DND-41 (cell line): ENCODE measurements around the gene ZNF536.

Experiments
- EZH2 ChIP-seq: IDR thresholded peaks from 3 replicates; pipeline ENCODE4 v1.6.1; 2012; ENCODE audit warnings: borderline replicate concordance, low read depth, mild to moderate bottlenecking, moderate library complexity, low read length, inconsistent platforms; ENCODE audit not compliant: severe bottlenecking
- TF ChIP-seq, protein P1 (sequence below): IDR thresholded peaks from 2 replicates; pipeline ENCODE4 v1.5.1; 2012; ENCODE audit warnings: borderline replicate concordance, low read length, moderate library complexity, mild to moderate bottlenecking; ENCODE audit not compliant: poor library complexity, severe bottlenecking; ENCODE audit errors: extremely low read depth

DNA sequence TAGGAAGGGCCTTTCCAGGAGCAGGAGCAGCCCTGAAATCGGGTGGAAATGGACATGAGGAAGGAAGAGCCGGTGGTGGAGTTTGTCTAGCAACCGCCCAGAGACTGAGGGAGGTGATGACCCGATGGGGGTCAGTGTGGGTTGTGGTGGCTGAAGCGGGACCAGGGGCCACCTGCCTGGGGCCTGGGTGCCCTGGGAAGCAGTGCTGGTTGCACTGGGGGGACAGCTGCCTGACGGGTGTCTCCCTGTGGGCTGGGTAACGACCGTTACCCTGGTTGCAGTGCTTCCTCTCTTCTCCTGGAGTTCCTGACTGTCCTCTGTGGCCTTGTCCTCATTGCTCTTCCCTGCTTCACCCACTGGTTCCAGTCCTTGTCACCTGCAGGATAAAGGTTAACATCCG is 13.0 kb downstream of the ZNF536 start:
- TF ChIP-seq, protein P1, sequence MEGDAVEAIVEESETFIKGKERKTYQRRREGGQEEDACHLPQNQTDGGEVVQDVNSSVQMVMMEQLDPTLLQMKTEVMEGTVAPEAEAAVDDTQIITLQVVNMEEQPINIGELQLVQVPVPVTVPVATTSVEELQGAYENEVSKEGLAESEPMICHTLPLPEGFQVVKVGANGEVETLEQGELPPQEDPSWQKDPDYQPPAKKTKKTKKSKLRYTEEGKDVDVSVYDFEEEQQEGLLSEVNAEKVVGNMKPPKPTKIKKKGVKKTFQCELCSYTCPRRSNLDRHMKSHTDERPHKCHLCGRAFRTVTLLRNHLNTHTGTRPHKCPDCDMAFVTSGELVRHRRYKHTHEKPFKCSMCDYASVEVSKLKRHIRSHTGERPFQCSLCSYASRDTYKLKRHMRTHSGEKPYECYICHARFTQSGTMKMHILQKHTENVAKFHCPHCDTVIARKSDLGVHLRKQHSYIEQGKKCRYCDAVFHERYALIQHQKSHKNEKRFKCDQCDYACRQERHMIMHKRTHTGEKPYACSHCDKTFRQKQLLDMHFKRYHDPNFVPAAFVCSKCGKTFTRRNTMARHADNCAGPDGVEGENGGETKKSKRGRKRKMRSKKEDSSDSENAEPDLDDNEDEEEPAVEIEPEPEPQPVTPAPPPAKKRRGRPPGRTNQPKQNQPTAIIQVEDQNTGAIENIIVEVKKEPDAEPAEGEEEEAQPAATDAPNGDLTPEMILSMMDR, result no peak
- TF ChIP-seq EZH2, result no peak
